Right renal cortex interstitium (tissue), 3 donors: ENCODE data around the gene SAMD10. TPM values are rescaled to one million over a fixed set of nuclear protein-coding genes. Genes with fewer than 3 reads are reported as not detected.
"Not testable (repeated sequence)": the region's sequence is repeated elsewhere in the genome, so short reads cannot be mapped to it uniquely, and the experiment has no call there.

Experiments
- DNase-seq, 3 donors: peaks; one replicate each; pipeline ENCODE4 v3.0.0-alpha.2; 2013; ENCODE audit warnings: low read depth in 3 of 3, low spot score in 2 of 3
- polyA plus RNA-seq, 3 donors: library from polyadenylated mRNA; unstranded; fragments of 120-200 nt; gene quantifications; one replicate each; pipeline ENCODE4 v1.2.1, GENCODE V29; 2013; ENCODE audit not compliant: insufficient read length in 3 of 3

SAMD10 gene
- polyA plus RNA-seq, 3 donors: 6.5 to 6.7 (median 6.6) TPM

- DNase-seq: no peak
Measured at GRCh38 chr20:63942969-63943807, 36.3 kb downstream of the SAMD10 start.

GRCh38 chr20:63942250-63942951 lies 37.0 kb downstream of the SAMD10 start:
- DNase-seq: no peak

- no peak for DNase-seq
Measured at GRCh38 chr20:63941282-63942081, 38.0 kb downstream of the SAMD10 start.

GRCh38 chr20:63940472-63941266 lies 38.8 kb downstream of the SAMD10 start:
- DNase-seq: no peak

- DNase-seq: no peak
Measured at GRCh38 chr20:63940071-63940471, 39.4 kb downstream of the SAMD10 start.

- DNase-seq: no peak
Measured at GRCh38 chr20:63939061-63939935, 40.1 kb downstream of the SAMD10 start.

GRCh38 chr20:63937596-63937995 lies 41.8 kb downstream of the SAMD10 start:
- no peak for DNase-seq

GRCh38 chr20:63935447-63935846 lies 44.0 kb downstream of the SAMD10 start:
- no peak for DNase-seq

- no peak for DNase-seq
Measured at GRCh38 chr20:63934271-63935068, 45.0 kb downstream of the SAMD10 start.

- no peak for DNase-seq
Measured at GRCh38 chr20:63933646-63934045, 45.8 kb downstream of the SAMD10 start.

GRCh38 chr20:63932606-63933160 lies 46.8 kb downstream of the SAMD10 start:
- DNase-seq: no peak

GRCh38 chr20:63931735-63932134 lies 47.7 kb downstream of the SAMD10 start:
- no peak for DNase-seq

GRCh38 chr20:63930971-63931553 lies 48.4 kb downstream of the SAMD10 start:
- no peak for DNase-seq

- DNase-seq: not testable (repeated sequence)
Measured at GRCh38 chr20:63929473-63929883, 50.0 kb downstream of the SAMD10 start.

- DNase-seq: no peak
Measured at GRCh38 chr20:63929071-63929470, 50.4 kb downstream of the SAMD10 start.

GRCh38 chr20:63926298-63926697 lies 53.1 kb downstream of the SAMD10 start:
- no peak for DNase-seq

- DNase-seq: no peak
Measured at GRCh38 chr20:63924241-63924640, 55.2 kb downstream of the SAMD10 start.
